ENCODE measurements around the gene GLI3. TPM values are rescaled to one million over a fixed set of nuclear protein-coding genes. Genes with fewer than 3 reads are reported as not detected.

Gene GLI3
- total and polyA plus RNA-seq, 8 donors, result 0.29 to 7.0 (median 2.3) TPM

DNA sequence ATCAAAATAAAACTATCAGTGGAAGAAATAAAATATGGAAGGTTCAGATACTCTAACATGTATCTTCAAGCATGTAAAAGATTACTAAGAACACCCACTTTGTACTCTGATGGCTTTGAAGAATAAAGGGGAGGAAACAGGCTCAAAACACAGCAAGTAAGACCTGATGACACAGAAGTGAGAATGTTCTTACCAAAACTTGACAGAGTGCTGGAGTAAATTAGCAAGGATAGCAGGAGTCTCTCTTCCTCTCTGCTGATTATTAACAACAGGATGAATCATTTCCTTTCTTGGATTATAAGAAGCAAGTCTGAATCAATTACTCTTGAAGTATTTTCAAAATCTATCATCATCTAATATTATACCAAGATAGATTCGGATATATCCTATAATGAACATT, 47.5 kb downstream of the GLI3 start:
- Histone ChIP-seq H3K27me3 (no peaks in the 10 kb centered on the region), H3K27ac (no peak overlapping the region), H3K4me3 (no peak overlapping the region), H3K9me3 (no peaks in the 10 kb centered on the region), H3K36me3 (no peaks in the 10 kb centered on the region), H3K4me1 (peaks cover 4 to 25% (median 13%) of the 10 kb centered on the region in 4 donors)
- intact Hi-C loops (cut with DNase I; ENCODE audit: low total_unique reads), result no loop called here
- no peak for DNase-seq
- TF ChIP-seq POLR2AphosphoS5 (IDR thresholded peaks at IDR 0.05) (no peak), POLR2A (IDR thresholded peaks at IDR 0.05) (no peak), EP300 (IDR thresholded peaks at IDR 0.05) (no peak)
- TF ChIP-seq, protein P1, sequence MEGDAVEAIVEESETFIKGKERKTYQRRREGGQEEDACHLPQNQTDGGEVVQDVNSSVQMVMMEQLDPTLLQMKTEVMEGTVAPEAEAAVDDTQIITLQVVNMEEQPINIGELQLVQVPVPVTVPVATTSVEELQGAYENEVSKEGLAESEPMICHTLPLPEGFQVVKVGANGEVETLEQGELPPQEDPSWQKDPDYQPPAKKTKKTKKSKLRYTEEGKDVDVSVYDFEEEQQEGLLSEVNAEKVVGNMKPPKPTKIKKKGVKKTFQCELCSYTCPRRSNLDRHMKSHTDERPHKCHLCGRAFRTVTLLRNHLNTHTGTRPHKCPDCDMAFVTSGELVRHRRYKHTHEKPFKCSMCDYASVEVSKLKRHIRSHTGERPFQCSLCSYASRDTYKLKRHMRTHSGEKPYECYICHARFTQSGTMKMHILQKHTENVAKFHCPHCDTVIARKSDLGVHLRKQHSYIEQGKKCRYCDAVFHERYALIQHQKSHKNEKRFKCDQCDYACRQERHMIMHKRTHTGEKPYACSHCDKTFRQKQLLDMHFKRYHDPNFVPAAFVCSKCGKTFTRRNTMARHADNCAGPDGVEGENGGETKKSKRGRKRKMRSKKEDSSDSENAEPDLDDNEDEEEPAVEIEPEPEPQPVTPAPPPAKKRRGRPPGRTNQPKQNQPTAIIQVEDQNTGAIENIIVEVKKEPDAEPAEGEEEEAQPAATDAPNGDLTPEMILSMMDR (IDR thresholded peaks at IDR 0.05), result no peak
- 49 to 90% (median 88%) methylated on average over 1 of the region's 1 CpG for WGBS, 5 donors

DNA sequence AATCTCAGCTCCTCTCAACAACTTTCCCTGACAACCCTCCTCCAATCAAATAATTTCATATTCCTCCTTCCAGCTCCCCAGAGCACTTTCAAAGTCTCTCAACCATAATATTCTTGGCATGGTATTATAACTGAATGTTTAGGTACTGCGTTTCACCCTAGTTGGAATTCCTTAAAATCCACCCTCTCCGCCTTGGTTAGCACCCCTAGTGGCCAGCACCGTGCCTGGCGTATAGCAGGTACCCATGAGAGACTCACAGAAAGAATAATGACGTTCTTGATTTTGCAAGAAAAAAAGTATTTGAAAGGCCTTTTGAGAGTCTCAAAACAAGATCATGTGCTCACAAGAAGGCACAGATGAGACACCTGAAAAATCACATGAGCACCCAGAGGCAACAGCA, 50.9 kb downstream of the GLI3 start:
- Histone ChIP-seq H3K27me3 (no peaks in the 10 kb centered on the region), H3K9me3 (no peaks in the 10 kb centered on the region), H3K4me1 (no peaks in the 10 kb centered on the region), H3K36me3 (no peaks in the 10 kb centered on the region), H3K4me3 (no peak overlapping the region), H3K27ac (no peak overlapping the region)
- no peak for DNase-seq
- 60 to 76% (median 70%) methylated on average over 5 of the region's 5 CpGs for WGBS, 5 donors
- TF ChIP-seq POLR2AphosphoS5 (IDR thresholded peaks at IDR 0.05) (no peak), EP300 (IDR thresholded peaks at IDR 0.05) (no peak), POLR2A (IDR thresholded peaks at IDR 0.05) (no peak)
- TF ChIP-seq, protein P1 (IDR thresholded peaks at IDR 0.05), result no peak
- intact Hi-C loops (cut with DNase I; ENCODE audit: low total_unique reads), result no loop called here

DNA sequence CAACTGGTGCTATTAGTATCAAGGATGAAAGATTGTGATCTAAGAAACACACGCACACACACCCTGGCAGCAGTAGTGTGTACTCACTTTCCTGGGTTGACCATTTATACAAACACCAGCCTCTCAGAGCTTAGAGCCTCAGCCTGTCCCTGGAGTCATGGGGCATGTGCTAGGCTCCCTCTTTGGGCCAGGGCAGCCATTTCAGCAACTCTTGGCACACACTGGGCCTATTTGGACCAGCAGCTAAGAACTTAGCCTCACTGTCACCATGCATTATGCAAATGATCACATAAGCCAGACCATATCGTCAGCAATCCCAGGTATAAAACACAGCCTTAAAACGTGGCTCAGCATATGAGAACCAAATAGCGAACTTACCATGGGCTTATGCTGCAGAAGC, 51.3 kb downstream of the GLI3 start:
- Histone ChIP-seq H3K9me3 (no peaks in the 10 kb centered on the region), H3K27me3 (no peaks in the 10 kb centered on the region), H3K36me3 (no peaks in the 10 kb centered on the region), H3K4me3 (no peak overlapping the region), H3K27ac (no peak overlapping the region), H3K4me1 (no peaks in the 10 kb centered on the region)
- intact Hi-C loops (cut with DNase I; ENCODE audit: low total_unique reads), result no loop called here
- TF ChIP-seq EP300 (IDR thresholded peaks at IDR 0.05) (no peak), POLR2AphosphoS5 (IDR thresholded peaks at IDR 0.05) (no peak), POLR2A (IDR thresholded peaks at IDR 0.05) (no peak)
- TF ChIP-seq, protein P1 (IDR thresholded peaks at IDR 0.05), result no peak
- WGBS, 5 donors, result 74 to 82% (median 78%) methylated on average over 4 of the region's 4 CpGs
- DNase-seq, result no peak

DNA sequence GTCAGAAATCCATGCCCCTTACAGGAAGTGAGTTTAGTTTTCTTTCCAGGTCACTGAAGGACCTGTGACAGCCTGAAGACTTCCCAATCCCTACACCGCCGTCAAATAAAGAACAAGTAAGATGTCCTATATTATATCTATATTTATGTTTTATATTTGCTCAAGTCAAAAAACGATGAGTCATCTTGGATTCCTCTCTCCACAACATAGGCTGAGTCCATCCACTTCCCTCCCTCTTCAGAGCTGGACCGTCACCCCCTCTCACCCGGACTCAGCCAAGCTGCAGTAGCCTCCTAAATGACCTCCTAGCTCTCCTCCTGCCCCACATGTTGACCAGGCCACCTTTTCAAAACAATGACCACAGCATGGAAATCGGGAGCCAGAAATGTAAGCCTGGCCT, 53.5 kb downstream of the GLI3 start:
- no peaks in the 10 kb centered on the region for H3K9me3 ChIP-seq
- intact Hi-C loops (cut with DNase I; ENCODE audit: low total_unique reads), result no loop called here
- 84 to 91% (median 86%) methylated on average over 6 of the region's 6 CpGs for WGBS, 5 donors
- H3K4me3 ChIP-seq, result no peak overlapping the region
- TF ChIP-seq POLR2AphosphoS5 (IDR thresholded peaks at IDR 0.05) (no peak), EP300 (IDR thresholded peaks at IDR 0.05) (no peak), POLR2A (IDR thresholded peaks at IDR 0.05) (no peak)
- TF ChIP-seq, protein P1 (IDR thresholded peaks at IDR 0.05), result no peak
- DNase-seq, result no peak
- no peaks in the 10 kb centered on the region for H3K36me3 ChIP-seq
- no peaks in the 10 kb centered on the region for H3K4me1 ChIP-seq
- H3K27me3 ChIP-seq, result no peaks in the 10 kb centered on the region
- H3K27ac ChIP-seq, result no peak overlapping the region

Data from stomach (tissue), 9 donors.